Right forelimb (tissue), 1 donor: ENCODE results near the gene UBR4.
"Not testable (repeated sequence)": the region's sequence is repeated elsewhere in the genome, so short reads cannot be mapped to it uniquely, and the experiment has no call there.

Experiments used
- DNase-seq: peaks from one replicate; pipeline ENCODE4 v3.0.0-alpha.2; 2018

UBR4 gene

DNA sequence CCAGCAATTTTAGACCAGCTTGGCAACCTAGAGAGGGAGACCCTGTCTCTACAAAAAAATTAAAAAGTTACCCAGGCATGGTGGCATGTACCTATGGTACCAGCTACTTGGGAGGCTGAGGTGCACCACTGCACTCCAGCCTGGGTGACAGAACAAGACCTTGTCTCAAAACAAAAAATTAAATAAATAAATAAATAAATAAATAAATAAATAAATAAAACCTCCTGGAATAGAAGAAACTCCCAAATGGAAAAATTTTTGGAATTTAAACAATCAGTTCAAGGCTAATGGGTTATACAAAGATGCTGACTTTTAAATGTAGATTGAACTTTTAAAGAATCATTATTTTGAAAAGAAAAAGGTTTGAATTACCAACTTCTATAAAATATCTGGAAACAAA lies 22.2 kb downstream of the UBR4 start:
- DNase-seq, result no peak

DNA sequence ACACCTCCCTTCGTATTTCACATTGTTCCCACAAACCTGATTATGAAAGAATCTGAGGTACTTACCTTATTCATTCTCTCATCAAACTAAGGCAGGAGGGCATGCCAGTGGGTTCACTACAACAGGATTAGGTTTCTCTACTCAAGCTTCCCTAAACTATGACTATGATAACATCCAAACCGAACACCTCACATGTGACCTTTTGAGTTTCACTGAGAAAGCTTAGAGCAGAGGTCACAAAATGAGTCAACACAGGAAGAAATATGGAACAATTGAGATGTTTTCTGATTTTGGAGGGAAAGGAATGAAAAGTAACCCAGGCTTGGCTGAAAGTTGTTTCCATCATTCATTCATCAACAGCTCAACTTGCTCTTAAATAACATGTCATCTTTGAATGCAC lies 24.1 kb downstream of the UBR4 start:
- no peak for DNase-seq

DNA sequence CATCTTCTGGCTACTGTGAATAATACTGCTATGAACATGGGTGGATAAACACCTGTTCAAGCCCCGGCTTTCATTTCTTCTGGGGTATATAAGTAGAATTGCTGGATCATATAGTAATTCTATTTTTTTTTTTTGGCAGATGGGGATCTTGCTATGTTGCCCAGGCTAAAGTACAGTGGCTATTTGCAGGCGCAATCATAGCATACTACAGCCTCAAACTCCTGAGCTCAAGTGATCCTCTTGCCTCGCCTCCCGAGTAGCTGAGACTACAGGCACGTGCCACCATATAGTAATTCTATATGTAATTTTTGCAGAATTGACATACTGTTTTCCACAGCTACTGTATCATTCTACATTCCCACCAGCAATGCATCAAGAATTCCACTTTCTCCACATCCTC lies 27.8 kb downstream of the UBR4 start:
- DNase-seq, result no peak

GRCh38 chr1:19180265-19180657 lies 29.8 kb downstream of the UBR4 start:
- not testable (repeated sequence) for DNase-seq

DNA sequence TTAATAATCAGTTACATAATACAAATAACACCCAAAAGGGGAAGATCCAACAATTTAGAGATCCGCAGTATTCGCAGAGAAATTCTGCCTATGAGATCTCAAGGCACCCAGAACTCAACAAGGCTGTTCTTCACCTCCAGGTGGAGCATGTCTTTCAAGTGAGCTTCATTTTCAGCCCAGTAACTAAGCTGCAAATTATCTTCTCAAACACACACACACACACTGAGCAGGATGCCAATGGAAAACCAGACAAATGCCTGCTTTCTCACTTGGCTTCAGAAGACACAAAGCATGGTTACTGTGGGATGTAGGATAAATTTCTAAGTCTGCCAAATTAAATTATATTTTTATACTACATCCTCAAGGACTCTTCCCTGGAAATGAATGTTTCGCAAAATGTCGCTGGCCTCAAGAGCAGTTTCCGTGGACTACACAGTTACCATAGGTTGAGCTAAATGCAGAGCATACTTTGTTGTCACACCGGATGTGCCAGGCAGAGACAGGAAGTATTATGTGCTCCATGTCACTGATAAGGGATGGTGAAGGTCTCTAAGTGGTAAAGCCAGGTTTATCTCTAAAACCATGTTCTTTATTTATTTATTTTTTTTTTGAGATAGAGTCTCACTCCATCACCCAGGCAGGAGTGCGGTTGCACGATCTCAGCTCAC lies 30.3 kb downstream of the UBR4 start:
- DNase-seq, result no peak

- no peak for DNase-seq
Observed at GRCh38 chr1:19178734-19179398, 31.2 kb downstream of the UBR4 start.

DNA sequence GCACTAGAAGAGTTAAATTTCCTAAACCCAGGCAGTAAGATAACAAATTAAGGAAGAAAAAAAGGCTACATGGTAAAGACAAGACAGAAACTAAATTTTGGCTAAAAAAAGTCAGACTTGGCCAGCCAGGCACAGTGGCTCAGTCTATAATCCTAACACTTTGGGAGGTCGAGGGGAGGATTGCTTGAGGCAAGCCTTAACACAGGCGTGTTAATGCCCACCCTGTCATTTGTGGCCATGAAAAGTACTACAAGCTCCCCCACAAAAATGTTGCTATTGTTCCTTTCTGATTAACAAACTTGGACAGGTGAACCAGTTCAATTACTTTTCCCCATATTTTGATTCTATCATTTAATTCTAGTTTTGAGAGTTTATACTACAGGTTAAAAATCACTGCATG lies 32.3 kb downstream of the UBR4 start:
- DNase-seq, result no peak

GRCh38 chr1:19169642-19170041 lies 40.4 kb downstream of the UBR4 start:
- no peak for DNase-seq

GRCh38 chr1:19167140-19167539 lies 42.9 kb downstream of the UBR4 start:
- no peak for DNase-seq

DNA sequence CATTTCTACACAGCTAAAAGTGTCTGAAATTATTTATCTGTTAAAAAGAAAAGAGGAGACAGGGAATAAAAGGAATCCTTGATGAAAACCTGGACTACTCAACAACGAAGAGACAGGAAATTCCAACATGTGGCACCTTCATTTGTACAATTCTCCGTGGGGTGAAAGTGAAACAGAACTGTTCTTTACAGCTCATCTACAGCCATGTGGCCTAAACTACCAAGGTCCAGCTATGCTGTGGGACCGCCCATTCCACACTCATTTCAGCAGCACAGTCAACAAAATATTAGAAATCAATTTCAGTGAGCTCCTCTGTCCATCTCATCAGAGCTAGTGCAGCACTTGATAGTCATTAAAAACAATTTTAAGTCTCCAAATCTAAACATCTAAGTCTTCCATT lies 44.0 kb downstream of the UBR4 start:
- DNase-seq, result no peak

DNA sequence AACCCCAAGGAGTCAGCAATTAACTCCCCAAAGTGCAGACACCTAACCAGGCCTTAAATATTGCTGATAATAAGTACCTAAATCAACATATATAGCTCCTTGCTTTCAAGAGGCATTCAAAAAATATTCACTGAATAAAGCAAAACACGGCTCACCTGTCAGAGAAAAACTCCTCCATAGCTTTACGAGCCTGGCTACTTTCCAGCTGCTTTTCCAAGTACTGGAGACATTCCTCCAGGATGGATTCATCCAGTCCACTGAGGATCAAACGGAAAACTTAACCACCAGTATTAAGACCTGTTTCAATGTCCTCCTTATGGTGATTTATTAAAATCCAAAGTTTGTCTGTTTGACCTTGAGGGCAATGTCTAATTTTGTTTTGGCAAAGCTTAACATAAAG lies 44.6 kb downstream of the UBR4 start:
- no peak for DNase-seq

DNA sequence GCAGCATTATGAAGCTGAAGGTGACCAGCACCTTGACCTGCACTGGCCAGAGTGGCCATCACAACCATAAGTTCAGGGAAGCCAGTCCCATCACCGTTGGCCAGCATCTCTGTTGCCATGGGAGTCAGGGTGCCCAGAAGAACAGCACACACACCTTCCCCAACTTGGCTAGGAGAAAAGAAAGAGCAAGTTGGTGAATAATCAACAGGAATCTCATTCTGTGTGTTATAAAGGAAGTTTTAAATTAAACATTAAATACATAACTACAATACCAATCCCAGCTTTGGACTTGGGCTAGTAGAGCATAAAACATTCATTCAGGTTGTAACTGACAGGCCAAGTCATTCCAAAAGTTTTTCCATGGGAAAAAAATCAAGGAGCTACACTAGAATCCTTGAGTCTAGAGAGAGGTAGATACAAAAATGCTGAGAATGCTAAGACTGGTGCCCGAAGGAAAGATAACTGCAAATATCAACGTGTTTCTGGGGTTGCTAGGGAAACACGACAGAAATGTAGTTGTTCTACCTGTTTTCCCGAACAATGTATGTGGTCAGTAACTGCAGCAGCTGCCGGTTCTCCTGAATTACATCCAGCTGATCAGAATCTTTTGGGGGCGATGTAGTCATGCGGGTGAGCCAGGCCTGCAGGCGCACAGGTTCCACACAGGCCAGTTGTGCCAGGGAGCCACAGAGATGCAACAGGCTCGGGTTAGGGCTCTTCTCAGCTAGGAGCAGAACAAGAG lies 45.6 kb downstream of the UBR4 start:
- no peak for DNase-seq

GRCh38 chr1:19163261-19163660 lies 46.8 kb downstream of the UBR4 start:
- no peak for DNase-seq

GRCh38 chr1:19160831-19161230 lies 49.2 kb downstream of the UBR4 start:
- DNase-seq, result no peak

DNA sequence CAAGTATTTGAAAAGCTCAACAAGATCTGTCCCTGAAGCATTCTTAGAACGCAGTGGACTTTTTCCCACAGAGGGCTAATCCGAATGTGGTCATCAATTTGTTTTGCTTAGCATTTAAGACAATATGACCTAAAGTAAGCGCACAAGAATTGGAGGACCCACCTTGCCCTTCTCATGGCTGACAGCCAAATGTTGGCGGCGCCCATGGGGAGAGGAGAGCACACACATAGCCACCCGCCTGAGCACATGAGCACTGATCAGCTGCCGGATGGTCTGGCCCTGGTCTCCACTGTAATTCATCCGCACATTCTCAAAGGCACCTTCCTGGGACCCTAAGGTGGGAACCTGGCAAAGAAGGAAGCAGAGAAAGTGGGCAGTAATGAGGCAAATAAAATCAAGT lies 52.4 kb downstream of the UBR4 start:
- DNase-seq, result no peak

- no peak for DNase-seq
Observed at GRCh38 chr1:19156676-19157075, 53.4 kb downstream of the UBR4 start.

DNA sequence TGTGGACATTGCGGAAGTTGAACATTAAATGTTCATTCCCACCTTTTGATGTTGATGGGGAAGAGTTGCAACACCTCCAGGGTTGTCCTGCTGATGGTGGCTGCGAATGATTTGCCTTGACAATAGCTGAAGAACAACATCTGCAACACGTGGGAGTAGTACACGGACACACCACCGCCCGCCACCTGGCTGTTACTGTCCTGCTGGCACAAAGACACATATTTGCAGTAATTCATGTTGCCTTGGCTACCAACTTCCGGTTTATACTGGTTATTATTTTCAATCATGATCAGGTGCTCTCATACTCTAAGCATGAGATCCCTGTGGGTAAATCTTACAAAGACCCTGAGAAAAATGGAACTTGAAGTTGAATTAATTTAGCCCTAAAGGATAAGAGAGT lies 55.2 kb downstream of the UBR4 start:
- DNase-seq, result no peak

DNA sequence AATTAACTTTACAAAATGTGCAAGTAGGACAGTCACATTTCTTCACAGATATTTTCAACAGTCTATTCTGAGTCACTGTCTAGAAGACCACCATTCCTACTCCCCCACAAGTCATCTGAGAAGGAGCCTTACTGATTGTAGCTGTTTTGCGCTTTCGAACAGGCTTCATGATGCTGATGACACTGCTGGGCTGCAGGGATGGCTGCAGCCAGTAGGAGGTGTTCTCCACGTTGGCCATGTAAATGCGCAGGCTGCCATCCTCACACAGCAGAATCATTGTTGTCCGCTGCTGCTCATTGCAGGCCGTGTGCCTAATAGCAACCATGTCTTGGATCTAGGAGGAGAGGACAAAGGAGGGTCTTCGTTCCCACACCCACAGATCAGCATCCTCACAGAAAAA lies 56.9 kb downstream of the UBR4 start:
- DNase-seq, result no peak

- no peak for DNase-seq
Observed at GRCh38 chr1:19151537-19151936, 58.5 kb downstream of the UBR4 start.

DNA sequence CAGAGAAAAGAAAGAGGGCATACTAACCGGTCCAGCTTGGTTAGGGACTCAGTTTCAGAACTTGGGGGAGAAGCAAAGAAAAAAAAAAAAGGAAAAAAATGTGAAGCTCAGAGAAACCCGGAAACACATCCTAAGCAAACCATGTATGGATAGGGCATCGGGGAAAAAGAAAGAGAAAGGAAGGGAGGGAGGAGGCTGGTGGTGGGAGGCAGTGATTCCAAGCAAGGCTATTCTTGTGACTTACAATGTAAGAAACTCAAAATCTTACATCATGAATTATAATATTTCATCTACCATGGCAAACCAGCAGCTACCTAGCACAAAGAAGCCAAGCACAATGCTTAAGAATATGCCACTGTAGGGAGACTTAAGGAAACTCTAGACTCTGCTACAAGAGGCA lies 60.3 kb downstream of the UBR4 start:
- no peak for DNase-seq

DNA sequence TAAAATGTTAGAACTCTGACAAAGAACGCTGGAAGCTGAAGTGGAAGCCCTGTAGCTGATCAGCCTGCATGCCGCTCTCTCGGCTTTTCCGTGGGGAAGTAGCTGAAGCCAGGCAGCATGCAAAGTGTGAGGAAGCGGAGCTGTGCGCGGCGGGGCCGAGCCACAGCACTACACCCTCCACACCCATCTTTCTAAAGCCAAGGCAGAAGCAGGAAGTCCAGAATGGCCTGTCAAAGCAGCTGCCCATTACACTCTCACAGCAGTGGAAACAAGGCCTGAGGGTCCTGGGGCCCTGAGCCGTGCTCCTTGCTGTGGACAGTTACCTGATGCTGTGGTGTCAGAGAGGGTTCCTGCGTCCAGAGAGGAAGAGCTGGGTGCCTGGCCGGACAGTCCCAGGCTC lies 69.6 kb downstream of the UBR4 start:
- no peak for DNase-seq

GRCh38 chr1:19139711-19140110 lies 70.4 kb downstream of the UBR4 start:
- DNase-seq, result no peak

DNA sequence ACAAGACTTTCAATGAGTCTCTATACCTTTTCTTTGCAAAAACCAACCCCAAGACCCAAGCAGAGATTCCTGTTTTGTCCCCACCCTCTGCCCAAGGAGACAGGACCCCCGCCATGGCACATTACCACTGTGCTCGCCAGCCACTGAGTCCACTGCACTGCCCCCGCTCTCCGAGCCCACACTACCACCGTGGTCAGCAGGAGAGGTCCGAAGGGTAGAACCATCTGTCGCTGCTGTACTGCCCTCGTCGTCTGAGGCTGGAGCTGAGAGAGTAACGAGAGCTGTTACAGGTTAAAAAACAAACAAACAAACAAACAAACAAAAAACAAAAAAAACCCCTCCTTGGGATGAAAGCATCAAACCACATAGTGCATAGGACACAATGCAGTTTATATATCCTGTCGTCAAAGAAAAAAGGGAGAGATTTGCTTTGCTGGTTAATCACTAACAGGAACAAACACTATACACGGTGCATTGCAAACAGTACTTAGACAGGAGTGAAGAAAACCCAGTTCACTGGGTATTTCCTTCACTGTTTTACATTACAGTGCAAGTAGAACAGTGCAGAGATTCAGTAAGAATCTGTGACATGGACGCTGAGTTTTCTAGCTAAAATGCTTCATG lies 71.0 kb downstream of the UBR4 start:
- no peak for DNase-seq

- no peak for DNase-seq
Observed at GRCh38 chr1:19138331-19138730, 71.7 kb downstream of the UBR4 start.
